Activated naive CD4-positive, alpha-beta T cell treated with anti-CD3 and anti-CD28 coated beads, Interleukin-2, amount 50 U/mL, for 16 hours (primary cell): ENCODE data around the gene SHANK1.

Source experiments
- DNase-seq: peaks from one replicate; pipeline ENCODE4 v3.0.0-alpha.2; 2020

SHANK1 gene

DNA sequence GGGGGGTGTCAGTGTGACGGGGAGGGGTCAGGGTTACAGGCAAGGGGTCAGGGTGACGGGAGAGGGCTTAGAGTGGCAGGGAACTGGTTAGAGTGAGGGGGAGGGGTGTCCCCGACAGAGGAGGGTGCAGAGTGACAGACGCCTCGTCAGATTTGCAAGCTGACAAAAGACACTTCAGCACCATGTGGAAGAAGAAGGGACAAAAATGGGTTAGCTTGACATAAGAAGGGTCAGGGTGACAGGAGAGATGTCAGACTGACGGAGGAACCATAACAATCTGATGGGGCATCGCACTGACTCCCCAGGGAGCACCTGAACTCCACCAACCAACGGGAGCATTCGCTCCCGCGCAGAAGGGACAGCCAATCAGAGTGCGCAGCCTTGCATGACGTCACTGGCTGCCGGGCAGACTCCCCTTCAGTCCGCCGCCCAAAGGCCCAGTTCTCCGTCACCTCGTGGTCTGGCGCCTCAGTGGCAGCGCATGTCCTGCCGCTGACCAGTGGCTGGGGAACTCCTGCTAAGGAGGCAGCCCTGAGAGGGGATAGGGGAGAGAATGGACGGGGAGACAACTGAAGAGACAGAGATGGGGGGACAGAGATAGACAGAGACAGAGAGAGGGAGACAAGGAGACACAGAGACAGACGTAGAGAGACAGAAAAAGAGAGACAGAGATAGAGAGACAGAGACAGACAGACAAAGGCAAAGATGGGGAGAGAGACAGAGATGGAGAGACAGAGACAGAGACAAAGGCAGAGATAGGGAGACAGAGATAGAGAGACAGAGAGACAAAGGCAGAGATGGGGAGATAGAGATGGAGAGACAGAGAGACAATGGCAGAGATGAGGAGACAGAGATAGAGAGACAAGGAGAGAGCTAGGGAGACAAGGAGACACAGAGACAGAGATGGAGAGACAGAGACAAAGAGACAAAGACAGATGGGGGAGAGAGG is 40.2 kb downstream of the SHANK1 start:
- DNase-seq, result peak; percentile 76

DNA sequence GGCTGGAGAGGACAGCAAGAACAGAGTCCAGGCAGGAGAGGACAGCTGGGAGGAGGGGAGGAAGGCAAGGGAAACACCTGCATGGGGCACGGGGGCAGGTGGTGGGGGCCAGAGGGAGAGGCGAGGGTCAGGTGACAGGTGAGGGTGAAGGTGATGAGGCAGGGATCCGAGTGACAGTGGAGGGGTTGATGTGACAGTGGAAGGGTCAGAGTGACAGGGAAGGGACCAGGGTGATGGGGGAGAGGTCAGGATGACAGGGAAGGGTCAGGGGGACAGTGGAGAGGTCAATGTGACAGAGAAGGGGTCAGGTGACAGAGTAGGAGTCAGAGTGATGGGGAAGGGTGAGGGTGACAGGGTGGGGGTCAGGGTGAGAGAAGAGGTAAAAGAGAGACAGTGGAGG is 41.3 kb downstream of the SHANK1 start:
- no peak for DNase-seq

DNA sequence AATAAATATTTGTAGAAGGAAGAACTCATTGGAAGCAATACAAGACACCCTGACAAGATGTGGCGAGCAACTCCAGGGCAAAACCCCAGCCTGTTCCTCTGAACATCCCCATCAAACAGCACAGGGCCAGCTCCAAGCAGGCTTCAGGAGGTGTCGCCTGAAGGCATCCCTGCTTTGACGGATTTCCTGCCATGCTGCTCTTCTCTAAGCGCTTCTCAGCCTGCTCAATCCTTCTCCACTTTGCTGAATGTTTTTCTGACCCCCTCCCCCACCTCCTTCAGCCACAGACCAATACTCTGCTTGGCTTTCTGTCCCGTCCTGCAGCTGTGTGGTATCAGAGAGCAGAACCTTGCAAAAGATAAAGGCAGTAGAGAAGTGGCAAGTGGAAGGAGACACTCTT is 42.0 kb downstream of the SHANK1 start:
- DNase-seq, result no peak

DNA sequence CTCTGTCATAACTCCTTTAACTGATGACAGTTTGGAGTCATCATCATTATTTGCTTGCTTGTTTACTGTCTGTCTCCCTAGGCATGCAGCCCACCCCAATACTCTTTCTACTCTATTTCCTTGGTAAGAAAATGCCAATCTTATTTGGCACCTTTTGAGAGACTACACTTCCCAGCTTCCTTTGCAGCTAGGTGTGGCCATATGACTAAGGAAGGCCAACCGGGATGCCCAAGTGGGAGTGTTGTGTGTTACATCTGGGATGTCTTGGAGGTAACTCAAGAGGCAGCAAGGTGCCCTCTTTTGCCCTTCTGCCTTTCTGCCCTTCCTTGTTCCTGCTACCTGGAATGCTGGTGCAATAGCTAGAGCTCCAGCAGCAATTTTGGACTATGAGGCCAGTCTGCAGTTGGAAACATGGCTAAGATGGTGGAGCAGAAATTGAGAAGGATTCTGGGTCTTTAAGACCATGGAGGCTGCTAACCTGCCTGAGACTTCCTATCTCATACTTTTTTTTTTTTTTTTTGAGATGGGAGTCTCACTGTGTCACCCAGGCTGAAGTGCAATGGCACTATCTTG is 42.9 kb downstream of the SHANK1 start:
- DNase-seq, result no peak

DNA sequence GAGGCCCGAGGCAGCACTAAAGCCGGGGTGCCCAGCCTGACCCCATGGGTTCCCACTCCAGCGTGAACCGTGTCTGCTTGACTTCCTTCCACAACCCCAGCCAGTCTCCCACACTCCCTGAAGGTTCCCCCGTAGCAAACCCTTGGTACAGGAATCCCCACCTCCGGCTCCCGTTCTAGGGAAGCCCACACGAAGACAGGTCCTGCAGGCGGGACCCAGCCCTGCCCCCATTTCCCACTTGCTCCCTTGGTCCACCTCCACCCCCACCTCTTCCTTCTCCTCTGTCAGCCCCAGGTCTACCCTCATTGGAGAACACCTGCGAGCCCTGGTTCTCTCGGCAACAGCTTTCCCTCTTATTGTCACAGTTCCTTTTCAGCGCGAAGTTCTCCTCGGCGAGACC is 46.5 kb downstream of the SHANK1 start:
- DNase-seq, result no peak

DNA sequence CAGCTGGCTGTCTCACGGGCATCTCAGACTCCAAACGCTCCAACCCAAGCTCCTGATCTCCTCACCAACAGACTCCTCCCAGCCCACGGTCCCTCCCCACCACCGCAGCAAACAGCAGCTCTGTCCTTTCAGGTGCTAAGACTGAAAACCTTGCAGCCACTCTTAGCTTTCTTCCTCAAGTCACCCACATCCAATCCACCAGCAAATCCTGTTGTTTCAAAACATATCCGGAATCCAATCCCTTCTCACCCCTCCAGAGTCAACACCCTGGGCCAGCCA is 49.6 kb downstream of the SHANK1 start:
- no peak for DNase-seq

DNA sequence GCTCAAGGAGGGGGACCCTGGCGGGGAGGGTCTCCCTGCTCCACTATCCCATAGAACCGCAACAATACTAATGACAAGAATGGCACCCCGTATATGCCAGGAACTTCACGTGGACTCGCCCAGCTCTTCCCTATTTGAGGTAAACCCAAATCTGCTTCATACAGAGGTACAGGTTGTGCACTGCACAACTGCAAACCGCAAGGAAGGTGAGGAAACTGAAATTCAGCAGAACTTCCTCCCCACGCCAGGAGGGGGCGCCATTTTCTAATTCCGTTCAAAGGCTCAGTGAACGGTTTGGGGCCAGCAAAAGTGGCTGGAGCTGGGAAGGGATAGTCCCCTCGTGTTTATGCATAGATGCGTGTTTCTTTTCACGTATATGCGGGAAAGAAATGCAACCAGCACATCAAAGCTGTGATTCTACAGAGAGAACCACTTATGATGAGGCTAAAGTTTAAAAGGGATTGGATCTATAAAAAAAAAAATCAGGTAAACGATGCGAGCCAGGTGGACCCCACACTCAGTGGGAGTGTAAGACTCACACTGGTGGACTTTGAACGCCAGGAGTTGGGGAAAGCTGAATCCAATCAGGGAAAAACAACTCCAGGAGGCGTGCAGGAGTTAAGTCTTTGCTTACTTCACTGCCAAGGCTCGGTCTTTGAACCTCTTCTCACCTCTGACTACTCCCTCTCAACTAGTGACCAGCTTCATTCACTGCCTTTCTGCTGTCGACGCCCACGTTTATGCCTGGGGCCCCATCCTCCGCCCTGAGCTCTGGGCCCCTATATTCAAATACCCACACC is 50.1 kb downstream of the SHANK1 start:
- DNase-seq, result peak; percentile 31

DNA sequence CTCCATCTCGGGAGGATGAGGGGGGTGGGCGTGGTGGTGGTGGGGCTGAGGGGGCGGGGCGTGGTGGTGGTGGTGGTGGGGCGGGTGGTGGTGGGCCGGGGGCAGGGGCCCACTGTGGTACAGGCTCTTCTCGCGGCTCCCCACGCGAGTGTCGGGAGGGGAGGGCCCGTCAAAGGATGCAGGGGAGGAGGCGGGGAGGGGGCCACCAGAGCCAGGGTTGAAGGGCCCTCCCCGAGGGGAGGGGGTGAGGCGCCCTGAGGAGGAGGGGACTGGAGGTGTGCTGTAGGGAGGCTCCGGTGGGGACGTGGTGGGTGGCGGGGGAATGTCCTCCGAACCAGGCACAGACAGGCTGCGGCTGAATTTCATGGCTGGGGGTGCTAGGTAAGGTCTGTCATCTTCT is 50.7 kb downstream of the SHANK1 start:
- DNase-seq, result no peak

DNA sequence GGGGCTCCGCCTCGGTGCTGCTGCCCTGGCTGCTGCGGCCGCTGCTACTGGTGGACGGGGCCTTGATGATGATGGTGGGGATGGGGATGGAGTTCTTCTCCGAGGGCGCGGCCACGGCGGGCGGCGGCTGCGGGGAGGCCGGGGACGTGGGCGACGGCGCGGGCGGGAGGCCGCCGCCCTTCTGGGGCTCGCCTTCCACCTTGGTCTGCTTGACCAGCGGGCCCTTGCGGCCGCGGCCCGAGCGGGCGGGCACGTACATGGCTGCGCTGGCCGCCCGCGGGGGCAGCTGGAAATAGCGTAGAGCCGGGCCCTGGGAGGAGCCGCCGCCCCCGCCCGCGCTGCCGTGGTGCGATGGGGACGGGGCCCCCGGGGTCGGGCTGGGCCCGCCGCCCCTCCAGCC is 51.2 kb downstream of the SHANK1 start:
- no peak for DNase-seq

DNA sequence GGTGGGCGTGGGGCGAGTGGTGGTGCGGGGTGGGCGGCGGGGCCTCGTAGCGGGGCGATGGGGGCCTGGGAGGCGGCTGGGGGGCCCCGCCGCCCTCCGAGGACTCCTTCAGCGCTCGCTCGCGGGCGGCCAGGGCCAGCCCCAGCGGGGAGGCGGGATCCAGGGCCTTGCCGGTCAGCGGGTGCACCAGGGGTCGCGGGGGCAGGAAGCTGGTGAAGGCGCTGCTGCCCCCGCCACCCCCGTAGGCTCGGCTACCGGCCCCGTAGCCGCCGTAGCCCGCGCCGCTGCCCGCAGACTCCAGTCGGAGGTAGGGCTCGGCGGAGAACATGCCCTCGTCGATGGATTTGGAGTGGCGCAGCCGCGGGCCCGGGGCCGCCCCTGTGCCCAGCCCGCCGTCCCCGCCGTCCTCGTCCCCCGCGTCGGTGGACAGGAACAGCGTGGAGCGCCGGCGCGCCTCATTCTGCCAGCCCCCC is 51.8 kb downstream of the SHANK1 start:
- DNase-seq, result no peak

DNA sequence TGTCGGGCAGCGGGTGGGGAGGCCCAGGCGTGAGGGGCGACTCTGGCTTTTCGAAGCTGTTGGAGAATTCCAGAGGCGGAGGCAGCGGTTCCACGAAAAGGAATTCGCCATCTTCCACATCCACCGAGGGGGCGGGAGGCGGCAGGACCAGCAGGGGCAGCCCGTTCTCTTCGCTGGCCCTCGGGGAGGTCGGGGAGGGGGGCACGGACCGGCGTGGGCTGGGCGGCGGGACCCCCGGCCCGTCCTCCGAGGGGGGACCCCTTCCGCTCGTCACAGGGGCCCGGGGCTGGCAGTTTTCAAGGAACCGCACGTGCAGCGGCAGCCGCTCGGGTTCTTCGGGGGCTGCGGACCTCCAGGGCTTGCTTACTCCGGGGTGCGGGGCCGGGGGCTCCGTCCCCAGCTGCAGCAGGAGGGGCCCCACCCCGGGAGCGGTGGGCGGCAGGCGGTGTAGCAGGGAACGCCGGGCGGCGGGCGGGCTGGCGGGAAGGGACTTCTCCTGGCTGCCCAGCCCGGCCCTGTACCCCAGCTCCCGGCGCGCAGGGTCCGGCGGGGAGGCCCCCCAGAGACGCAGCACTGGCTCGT is 52.3 kb downstream of the SHANK1 start:
- no peak for DNase-seq

DNA sequence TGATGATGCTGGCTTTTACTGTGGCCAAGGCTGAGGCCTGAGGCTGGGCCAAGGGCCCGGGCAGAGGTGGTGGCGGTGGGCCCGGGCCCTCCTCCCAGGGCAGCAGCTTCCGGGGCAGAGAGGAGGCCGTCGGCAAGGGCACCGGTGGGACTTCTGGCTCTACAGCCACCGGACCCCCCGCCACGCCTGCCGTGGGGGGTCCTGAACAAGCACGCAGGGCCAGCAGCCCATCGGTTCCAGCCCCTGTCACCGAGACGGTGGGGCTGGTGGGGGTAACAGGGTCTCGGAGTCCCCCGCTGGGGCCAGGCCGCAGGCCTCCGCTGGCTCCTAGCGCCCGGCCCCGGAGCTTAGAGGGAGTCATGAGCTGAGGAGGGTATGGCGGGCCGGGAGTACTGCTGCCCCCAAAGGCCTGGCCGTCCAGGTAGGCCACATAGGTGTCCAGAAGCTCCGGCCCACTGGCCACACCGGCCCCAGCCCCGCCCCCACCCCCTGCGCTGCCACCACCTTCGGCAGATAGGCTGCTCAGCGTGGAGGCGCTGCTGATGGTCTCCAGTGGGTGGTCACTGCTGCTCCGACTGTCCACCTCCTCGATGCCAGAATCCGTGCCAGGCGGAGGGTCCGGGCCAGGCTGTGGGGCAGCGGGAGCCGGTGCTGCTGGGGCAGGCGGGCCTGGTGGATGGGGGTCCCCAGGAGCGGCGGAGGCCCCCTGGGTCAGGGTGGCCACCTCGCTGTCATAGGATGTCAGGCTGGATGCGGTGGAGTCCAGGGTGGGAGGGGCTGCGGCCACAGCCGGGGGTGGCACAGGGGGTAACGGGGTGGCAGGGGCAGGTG is 53.0 kb downstream of the SHANK1 start:
- DNase-seq, result no peak

DNA sequence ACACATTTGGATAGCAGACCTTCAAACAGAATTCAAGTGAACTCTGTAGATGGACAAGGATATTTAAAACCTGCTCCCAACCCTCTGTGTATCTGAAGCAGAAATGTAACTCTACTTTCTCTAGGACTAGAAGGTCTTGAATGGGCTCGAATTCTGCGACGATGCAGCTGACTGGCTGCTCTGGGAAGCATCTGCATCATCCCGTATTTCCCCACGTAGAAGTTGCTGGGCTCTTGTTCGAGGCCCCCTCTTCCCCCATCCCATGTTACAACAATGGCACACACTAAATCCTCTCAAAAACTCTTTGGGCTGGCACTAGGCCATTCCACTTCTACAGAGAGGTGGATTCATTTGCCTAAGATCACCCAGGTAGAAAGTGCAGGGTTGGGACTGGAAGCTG is 55.4 kb downstream of the SHANK1 start:
- no peak for DNase-seq

DNA sequence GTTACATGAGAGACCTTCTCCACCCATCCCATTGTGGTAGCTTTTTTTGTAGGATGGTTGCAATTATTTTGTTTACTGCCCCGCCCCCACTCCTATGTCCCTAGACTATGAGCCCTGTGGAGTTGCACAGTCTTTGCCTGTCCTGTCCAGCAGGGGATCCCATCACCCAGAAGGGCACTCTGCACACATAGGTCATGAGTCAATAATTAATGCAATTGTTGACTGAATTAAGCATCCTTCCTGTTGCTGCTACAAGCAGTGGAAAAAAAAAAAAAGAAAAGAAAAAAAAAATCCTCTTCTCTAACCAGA is 56.2 kb downstream of the SHANK1 start:
- DNase-seq, result no peak

DNA sequence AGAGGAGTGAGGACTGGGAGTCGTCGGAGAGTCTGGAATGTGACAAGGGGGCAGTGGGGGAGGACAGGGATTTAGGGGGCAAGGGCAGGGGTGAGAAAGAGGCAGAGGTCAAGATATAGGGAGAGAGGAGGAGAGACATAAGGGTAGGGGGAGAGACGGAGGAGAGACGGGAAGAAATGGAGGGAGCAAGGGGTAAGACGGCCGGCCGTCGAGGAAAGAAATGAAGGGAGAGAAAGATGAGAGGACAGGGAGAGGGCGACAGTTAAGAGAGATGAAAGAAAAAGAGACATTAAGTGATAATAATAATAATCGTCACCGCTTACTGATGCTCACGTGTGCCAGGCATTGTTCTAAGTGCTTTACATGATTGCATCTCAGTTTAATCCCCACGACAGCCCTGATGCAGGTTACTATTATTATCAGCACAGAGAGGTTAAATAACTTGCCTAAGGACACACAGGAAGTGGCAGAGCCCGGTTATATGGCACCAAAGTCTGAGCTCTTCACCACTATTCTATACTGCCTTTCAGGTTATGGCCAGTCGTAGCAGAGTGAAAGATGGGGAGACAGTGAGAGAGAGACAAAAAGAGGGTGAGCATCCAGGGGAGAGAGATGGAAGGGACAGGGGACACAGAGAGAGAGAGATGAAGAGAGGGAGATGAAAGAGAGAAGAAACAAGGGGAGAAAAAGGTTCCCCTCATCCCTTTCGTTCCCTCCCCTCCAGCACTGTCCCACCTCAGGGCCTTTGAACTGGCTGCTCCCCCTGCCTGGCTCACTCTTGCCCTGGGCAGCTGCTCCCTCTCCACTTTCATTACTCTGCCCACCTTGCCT is 56.7 kb downstream of the SHANK1 start:
- no peak for DNase-seq

DNA sequence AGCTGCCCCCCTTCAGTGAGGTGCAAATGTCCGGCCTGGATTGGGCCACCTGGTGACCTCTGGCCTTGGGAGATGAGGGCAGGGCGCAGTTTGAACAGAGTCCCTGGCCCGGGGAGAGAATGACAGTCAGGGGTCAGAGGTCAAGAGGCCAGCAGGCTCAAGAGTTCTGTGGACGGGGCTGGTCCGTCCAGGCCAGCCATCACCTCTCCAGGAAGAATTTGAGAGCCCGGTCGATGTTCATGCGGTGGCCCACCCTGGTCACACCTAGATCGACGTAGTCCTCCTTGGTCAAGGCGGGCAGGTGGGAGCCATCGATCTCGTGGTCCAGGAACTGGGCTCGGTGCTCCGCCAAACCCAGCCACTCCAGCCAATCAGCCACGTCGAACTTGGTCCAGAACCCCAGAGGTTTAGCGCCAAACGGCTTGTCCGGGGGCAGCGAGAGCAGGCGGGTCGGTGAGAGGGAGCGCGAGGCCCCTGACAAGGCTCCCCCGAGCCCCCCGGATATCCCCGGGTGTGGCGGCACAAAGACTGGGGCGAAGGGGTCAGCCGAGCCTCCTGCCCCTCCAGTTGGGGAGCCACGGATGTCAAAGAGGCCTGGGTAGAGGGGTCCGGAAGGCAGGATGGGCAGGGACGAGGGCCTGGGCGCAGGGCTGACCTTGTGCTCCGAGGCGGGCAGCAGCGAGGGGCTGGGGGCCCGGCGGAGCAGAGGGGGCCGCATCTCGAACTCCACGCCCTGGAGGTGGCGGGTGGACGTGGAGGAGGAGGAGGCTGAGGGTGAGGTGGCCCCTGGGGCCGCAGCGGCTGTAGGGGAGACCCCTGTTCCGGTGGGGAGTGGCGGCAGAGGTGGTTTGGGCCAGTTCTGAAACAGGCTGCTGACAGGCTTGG is 57.6 kb downstream of the SHANK1 start:
- DNase-seq, result no peak

DNA sequence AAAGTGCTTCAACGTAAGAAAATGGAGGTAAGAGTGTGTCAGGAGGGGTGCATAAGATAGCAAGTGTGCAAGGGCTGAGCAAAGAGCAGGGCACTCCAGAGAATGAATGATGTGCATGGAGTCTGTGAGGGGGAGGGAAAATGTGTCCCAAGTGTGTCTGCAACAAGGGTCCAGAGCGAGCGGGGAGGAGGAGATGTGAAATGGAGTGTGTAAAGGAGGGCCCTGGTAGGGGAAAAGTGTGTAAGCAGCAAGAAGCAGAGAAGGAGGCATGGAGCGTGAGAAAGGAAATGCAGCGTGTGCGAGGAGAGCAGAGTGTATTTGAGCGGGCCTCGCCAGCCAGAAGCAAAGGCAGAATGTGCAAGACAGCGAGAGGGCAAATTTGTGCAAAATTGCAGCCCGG is 58.6 kb downstream of the SHANK1 start:
- no peak for DNase-seq

DNA sequence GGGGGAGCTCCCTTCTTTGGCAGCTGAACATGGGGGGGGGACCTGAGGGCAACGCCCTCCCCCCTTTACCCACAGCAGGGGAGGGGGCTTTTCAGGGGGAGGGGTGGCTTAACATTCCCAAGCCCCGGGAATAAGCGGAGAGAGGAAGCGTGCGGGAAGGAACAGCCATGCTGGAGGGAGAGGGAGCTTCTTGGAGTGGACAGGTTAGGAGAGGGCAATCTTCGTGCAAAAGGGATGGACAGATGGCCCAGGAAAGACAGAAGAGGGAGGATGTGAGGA is 59.6 kb downstream of the SHANK1 start:
- no peak for DNase-seq

DNA sequence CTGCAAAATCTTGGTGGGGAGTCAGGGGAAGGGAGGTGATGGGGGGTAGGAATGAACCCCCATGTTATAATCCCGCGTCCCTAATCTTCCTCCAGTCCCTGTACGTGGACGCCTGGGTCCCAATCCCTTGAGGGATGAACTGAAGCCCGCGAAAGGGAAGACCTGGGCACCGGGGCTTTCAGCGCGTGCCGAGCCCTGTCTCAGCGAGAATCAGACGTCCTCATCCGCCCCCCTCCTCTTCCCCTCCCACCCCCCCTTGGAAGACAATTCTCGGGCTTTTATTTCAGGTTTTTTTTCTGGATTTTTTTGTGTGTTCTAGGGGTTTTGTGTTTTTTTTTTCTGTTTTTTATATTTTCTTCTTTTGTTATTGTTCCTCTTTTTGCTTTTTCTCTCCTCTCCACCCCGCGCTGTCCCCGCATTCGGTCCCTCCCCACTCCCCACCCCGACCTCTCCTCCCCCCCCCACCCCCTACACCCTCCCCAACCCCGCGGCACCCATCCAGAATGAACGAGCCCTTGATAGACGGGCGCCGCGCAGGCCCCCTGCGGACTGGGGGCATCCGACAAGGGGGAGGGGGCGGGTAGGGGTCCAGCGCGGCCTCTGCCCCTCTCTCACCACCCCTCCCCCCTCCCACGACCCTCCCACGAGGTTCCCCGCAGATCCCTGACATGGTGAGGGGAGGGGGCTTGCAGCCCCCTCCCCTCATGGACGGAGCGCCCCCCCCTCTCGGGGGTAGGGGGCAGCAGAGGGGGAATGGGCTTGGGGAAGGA is 60.1 kb downstream of the SHANK1 start:
- DNase-seq, result no peak
